ENCODE results near the gene ZMYM1.
"Not testable (repeated sequence)": the region's sequence is repeated elsewhere in the genome, so short reads cannot be mapped to it uniquely, and the experiment has no call there.

- TF ChIP-seq, protein P1, sequence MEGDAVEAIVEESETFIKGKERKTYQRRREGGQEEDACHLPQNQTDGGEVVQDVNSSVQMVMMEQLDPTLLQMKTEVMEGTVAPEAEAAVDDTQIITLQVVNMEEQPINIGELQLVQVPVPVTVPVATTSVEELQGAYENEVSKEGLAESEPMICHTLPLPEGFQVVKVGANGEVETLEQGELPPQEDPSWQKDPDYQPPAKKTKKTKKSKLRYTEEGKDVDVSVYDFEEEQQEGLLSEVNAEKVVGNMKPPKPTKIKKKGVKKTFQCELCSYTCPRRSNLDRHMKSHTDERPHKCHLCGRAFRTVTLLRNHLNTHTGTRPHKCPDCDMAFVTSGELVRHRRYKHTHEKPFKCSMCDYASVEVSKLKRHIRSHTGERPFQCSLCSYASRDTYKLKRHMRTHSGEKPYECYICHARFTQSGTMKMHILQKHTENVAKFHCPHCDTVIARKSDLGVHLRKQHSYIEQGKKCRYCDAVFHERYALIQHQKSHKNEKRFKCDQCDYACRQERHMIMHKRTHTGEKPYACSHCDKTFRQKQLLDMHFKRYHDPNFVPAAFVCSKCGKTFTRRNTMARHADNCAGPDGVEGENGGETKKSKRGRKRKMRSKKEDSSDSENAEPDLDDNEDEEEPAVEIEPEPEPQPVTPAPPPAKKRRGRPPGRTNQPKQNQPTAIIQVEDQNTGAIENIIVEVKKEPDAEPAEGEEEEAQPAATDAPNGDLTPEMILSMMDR (conservative IDR thresholded peaks at IDR 0.05) = not testable (repeated sequence)
- TF ChIP-seq EZH2 (IDR thresholded peaks at IDR 0.05; ENCODE audit: low read depth) = not testable (repeated sequence)
Observed at GRCh38 chr1:35142294-35142693, 63.1 kb downstream of the ZMYM1 start.

Measured in PC-9 (cell line).